GM12878 (cell line): Measurements from ENCODE around the gene PDPK1. TPM values are rescaled to one million over a fixed set of nuclear protein-coding genes. Genes with fewer than 3 reads are reported as not detected.

Experiments
- BACH1 ChIP-seq: fragments of 450-650 bp; IDR thresholded peaks from 2 replicates; pipeline ENCODE4 v1.6.1; 2017; ENCODE audit warnings: mild to moderate bottlenecking, borderline replicate concordance
- CREB1 ChIP-seq: IDR thresholded peaks from 2 replicates; pipeline ENCODE4 v1.6.1; 2012; ENCODE audit warnings: low read depth, mild to moderate bottlenecking, inconsistent platforms
- DPF2 ChIP-seq: fragments of 450-650 bp; IDR thresholded peaks from 2 replicates; pipeline ENCODE4 v1.6.1; 2017; ENCODE audit warnings: mild to moderate bottlenecking
- HCFC1 ChIP-seq: fragments of 150-350 bp; IDR thresholded peaks from 2 replicates; pipeline ENCODE4 v1.6.1; 2014; ENCODE audit warnings: low read length
- NBN ChIP-seq: fragments of 450-650 bp; IDR thresholded peaks from 2 replicates; pipeline ENCODE4 v1.6.1; 2016
- NFYB ChIP-seq: IDR thresholded peaks from 2 replicates; pipeline ENCODE4 v1.6.1; 2011; ENCODE audit warnings: low read depth, mild to moderate bottlenecking, low read length, improper control_type of control experiment, moderate library complexity; ENCODE audit not compliant: insufficient read depth
- POLR2AphosphoS5 ChIP-seq: IDR thresholded peaks from 2 replicates; pipeline ENCODE4 v1.6.1; 2011; ENCODE audit warnings: mild to moderate bottlenecking, low read length, inconsistent platforms
- RB1 ChIP-seq: fragments of 450-650 bp; formaldehyde crosslinking; IDR thresholded peaks from 2 replicates; pipeline ENCODE4 v1.6.1; 2017; ENCODE audit warnings: mild to moderate bottlenecking, borderline replicate concordance
- SMARCA5 ChIP-seq: fragments of 450-650 bp; IDR thresholded peaks from 2 replicates; pipeline ENCODE4 v1.6.1; 2017; ENCODE audit warnings: mild to moderate bottlenecking
- SREBF2 ChIP-seq: IDR thresholded peaks from 2 replicates; pipeline ENCODE4 v1.6.1; 2012; ENCODE audit warnings: mild to moderate bottlenecking, low read length
- TAF1 ChIP-seq: IDR thresholded peaks from 2 replicates; pipeline ENCODE4 v1.6.1; 2011; ENCODE audit warnings: mild to moderate bottlenecking, low read depth, low read length, borderline replicate concordance
- ZNF217 ChIP-seq: fragments of 450-650 bp; IDR thresholded peaks from 2 replicates; pipeline ENCODE4 v1.6.1; 2017; ENCODE audit warnings: antibody characterized with exemption, mild to moderate bottlenecking
- polyA plus RNA-seq, 11 experiments: library from polyadenylated mRNA; depleted of rRNA in 4 of 11; unstranded in 6 of 11; stranded (reverse) in 5 of 11; fragments of >200 nt; fragmentation: Nextera tagmentation in 4 of 11; fragmentation: Illumina TruSeq in 1 of 11; extraction: Ambion mirVana in 4 of 11; extraction: Trizol in 1 of 11; gene quantifications; 1 replicate in 1 of 11; 2 replicates in 10 of 11; pipeline versions ENCODE4 v1.2.1 to v1.2.3, GENCODE V29; 2011 to 2016; ENCODE audit warnings: inconsistent platforms in 2 of 11, missing spikeins in 2 of 11, low read depth in 1 of 11
- total RNA-seq, 4 experiments: library from RNA; depleted of rRNA in 3 of 4; stranded (reverse); fragments of >200 nt in 3 of 4; fragmentation: Illumina TruSeq in 1 of 4; extraction: Trizol in 1 of 4; gene quantifications; 2 replicates each; pipeline versions ENCODE4 v1.2.1 to v1.2.3, GENCODE V29; 2013 to 2021
- TF ChIP-seq, protein P1 (sequence below): fragments of 450-650 bp; IDR thresholded peaks from 2 replicates; pipeline ENCODE4 v1.6.1; 2016; ENCODE audit warnings: mild to moderate bottlenecking, moderate library complexity, borderline replicate concordance
- TF ChIP-seq, protein P2 (sequence below): fragments of 450-650 bp; IDR thresholded peaks from 2 replicates; pipeline ENCODE4 v1.6.1; 2017; ENCODE audit warnings: mild to moderate bottlenecking, moderate library complexity
- TF ChIP-seq, protein P3 (sequence below): fragments of 450-650 bp; conservative IDR thresholded peaks from 2 replicates; pipeline ENCODE4 v1.6.1; 2017; ENCODE audit warnings: mild to moderate bottlenecking, moderate library complexity
- TF ChIP-seq, protein P4 (sequence below): fragments of 450-650 bp; IDR thresholded peaks from 2 replicates; pipeline ENCODE4 v1.6.1; 2017; ENCODE audit warnings: mild to moderate bottlenecking, low read depth, inconsistent platforms; ENCODE audit not compliant: poor library complexity, severe bottlenecking

PDPK1 gene
- total and polyA plus RNA-seq, 10 of the 15 experiments (the other 5 are each of a cell fraction or from before 2014, with no cell fraction given) = 3.9 to 41.3 (median 25.5) TPM

DNA sequence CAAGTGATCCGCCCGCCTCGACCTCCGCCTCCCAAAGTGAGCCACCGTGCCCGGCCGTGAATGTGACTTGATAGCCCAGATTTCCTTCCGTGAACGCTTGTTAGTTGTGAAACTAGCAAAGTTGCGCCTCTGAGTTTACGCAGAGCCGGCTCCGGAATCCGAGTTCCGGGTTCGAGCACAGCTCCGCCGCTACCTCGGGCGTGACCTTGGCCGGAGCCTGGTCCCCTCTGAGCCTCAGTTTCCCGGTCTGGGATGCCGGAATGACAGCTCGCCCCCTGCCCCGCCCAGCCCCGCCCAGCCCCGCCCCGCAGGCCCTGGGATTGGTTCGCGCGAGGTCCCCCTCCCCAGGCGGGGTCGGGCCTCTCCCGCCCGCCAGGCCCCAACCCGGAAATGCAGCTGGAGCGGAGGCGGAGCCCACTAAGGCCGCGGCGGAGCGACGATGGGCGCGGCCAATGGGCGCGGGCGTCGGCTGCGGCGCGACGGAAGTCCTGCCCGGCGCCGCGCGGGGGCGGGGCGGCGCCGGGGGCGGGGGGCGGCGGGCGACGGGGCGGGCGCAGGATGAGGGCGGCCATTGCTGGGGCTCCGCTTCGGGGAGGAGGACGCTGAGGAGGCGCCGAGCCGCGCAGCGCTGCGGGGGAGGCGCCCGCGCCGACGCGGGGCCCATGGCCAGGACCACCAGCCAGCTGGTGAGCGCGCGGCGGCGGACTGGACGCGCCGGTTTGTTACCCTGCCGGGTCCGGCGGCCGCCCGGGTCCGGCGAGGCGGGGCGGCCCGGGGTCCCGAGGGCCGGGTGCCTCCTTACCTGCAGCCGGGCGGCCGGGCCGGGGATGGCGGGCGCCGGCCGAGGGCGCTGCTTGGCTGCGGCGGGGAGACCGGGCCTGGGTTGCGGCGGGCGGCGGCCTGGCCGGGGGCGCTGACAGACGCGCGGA, at the start of gene PDPK1 (continued):
- TF ChIP-seq, protein P1, sequence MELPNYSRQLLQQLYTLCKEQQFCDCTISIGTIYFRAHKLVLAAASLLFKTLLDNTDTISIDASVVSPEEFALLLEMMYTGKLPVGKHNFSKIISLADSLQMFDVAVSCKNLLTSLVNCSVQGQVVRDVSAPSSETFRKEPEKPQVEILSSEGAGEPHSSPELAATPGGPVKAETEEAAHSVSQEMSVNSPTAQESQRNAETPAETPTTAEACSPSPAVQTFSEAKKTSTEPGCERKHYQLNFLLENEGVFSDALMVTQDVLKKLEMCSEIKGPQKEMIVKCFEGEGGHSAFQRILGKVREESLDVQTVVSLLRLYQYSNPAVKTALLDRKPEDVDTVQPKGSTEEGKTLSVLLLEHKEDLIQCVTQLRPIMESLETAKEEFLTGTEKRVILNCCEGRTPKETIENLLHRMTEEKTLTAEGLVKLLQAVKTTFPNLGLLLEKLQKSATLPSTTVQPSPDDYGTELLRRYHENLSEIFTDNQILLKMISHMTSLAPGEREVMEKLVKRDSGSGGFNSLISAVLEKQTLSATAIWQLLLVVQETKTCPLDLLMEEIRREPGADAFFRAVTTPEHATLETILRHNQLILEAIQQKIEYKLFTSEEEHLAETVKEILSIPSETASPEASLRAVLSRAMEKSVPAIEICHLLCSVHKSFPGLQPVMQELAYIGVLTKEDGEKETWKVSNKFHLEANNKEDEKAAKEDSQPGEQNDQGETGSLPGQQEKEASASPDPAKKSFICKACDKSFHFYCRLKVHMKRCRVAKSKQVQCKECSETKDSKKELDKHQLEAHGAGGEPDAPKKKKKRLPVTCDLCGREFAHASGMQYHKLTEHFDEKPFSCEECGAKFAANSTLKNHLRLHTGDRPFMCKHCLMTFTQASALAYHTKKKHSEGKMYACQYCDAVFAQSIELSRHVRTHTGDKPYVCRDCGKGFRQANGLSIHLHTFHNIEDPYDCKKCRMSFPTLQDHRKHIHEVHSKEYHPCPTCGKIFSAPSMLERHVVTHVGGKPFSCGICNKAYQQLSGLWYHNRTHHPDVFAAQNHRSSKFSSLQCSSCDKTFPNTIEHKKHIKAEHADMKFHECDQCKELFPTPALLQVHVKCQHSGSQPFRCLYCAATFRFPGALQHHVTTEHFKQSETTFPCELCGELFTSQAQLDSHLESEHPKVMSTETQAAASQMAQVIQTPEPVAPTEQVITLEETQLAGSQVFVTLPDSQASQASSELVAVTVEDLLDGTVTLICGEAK = no peak
- TF ChIP-seq SREBF2 (peak; percentile 58), CREB1 (0 out of 2 replicates have a peak, but pooled peaks have one; percentile 58), NBN (peak; percentile 24; the same call in 1 of the 2 replicates), TAF1 (peak; percentile 63; the same call in 1 of the 2 replicates), DPF2 (peak; percentile 33; the same call in 1 of the 2 replicates), BACH1 (peak; percentile 77), RB1 (peak; percentile 56; the same call in 1 of the 2 replicates), POLR2AphosphoS5 (peak; percentile 51; the same call in 1 of the 2 replicates), ZNF217 (0 out of 2 replicates have a peak, but pooled peaks have one; percentile 28), HCFC1 (peak; percentile 37; the same call in 1 of the 2 replicates), SMARCA5 (peak; percentile 75; the same call in 1 of the 2 replicates), NFYB (peak; percentile 20; the same call in 1 of the 2 replicates)
- TF ChIP-seq, protein P2, sequence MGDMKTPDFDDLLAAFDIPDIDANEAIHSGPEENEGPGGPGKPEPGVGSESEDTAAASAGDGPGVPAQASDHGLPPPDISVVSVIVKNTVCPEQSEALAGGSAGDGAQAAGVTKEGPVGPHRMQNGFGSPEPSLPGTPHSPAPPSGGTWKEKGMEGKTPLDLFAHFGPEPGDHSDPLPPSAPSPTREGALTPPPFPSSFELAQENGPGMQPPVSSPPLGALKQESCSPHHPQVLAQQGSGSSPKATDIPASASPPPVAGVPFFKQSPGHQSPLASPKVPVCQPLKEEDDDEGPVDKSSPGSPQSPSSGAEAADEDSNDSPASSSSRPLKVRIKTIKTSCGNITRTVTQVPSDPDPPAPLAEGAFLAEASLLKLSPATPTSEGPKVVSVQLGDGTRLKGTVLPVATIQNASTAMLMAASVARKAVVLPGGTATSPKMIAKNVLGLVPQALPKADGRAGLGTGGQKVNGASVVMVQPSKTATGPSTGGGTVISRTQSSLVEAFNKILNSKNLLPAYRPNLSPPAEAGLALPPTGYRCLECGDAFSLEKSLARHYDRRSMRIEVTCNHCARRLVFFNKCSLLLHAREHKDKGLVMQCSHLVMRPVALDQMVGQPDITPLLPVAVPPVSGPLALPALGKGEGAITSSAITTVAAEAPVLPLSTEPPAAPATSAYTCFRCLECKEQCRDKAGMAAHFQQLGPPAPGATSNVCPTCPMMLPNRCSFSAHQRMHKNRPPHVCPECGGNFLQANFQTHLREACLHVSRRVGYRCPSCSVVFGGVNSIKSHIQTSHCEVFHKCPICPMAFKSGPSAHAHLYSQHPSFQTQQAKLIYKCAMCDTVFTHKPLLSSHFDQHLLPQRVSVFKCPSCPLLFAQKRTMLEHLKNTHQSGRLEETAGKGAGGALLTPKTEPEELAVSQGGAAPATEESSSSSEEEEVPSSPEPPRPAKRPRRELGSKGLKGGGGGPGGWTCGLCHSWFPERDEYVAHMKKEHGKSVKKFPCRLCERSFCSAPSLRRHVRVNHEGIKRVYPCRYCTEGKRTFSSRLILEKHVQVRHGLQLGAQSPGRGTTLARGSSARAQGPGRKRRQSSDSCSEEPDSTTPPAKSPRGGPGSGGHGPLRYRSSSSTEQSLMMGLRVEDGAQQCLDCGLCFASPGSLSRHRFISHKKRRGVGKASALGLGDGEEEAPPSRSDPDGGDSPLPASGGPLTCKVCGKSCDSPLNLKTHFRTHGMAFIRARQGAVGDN = peak; percentile 30; the same call in 1 of the 2 replicates
- TF ChIP-seq, protein P3, sequence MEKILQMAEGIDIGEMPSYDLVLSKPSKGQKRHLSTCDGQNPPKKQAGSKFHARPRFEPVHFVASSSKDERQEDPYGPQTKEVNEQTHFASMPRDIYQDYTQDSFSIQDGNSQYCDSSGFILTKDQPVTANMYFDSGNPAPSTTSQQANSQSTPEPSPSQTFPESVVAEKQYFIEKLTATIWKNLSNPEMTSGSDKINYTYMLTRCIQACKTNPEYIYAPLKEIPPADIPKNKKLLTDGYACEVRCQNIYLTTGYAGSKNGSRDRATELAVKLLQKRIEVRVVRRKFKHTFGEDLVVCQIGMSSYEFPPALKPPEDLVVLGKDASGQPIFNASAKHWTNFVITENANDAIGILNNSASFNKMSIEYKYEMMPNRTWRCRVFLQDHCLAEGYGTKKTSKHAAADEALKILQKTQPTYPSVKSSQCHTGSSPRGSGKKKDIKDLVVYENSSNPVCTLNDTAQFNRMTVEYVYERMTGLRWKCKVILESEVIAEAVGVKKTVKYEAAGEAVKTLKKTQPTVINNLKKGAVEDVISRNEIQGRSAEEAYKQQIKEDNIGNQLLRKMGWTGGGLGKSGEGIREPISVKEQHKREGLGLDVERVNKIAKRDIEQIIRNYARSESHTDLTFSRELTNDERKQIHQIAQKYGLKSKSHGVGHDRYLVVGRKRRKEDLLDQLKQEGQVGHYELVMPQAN = peak; percentile 74
- TF ChIP-seq, protein P4, sequence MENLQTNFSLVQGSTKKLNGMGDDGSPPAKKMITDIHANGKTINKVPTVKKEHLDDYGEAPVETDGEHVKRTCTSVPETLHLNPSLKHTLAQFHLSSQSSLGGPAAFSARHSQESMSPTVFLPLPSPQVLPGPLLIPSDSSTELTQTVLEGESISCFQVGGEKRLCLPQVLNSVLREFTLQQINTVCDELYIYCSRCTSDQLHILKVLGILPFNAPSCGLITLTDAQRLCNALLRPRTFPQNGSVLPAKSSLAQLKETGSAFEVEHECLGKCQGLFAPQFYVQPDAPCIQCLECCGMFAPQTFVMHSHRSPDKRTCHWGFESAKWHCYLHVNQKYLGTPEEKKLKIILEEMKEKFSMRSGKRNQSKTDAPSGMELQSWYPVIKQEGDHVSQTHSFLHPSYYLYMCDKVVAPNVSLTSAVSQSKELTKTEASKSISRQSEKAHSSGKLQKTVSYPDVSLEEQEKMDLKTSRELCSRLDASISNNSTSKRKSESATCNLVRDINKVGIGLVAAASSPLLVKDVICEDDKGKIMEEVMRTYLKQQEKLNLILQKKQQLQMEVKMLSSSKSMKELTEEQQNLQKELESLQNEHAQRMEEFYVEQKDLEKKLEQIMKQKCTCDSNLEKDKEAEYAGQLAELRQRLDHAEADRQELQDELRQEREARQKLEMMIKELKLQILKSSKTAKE = no peak
